HG02852 (cell line): ENCODE data around the gene MAP3K19.

Experiments
- ATAC-seq: cut with Tn5 transposase; IDR thresholded peaks from one replicate; pipeline ENCODE4 v1.9.1; 2021; ENCODE audit warnings: mild to moderate bottlenecking, moderate library complexity; ENCODE audit not compliant: unreplicated experiment

Gene MAP3K19

GRCh38 chr2:134934150-134934549 is 113.1 kb downstream of the MAP3K19 start:
- no peak for ATAC-seq

GRCh38 chr2:134933732-134934131 is 113.5 kb downstream of the MAP3K19 start:
- no peak for ATAC-seq

- no peak for ATAC-seq
Observed at GRCh38 chr2:134932864-134933526, 114.3 kb downstream of the MAP3K19 start.

- ATAC-seq, result no peak
Observed at GRCh38 chr2:134927195-134927594, 120.1 kb downstream of the MAP3K19 start.

- ATAC-seq, result no peak
Observed at GRCh38 chr2:134926231-134926931, 120.9 kb downstream of the MAP3K19 start.

- ATAC-seq, result no peak
Observed at GRCh38 chr2:134924912-134925311, 122.3 kb downstream of the MAP3K19 start.

GRCh38 chr2:134919341-134920210 is 127.7 kb downstream of the MAP3K19 start:
- no peak for ATAC-seq

GRCh38 chr2:134918526-134919340 is 128.5 kb downstream of the MAP3K19 start, which contains the start of gene CCNT2:
CCNT2 (plus strand) TSS chr2:134918822; CDS start chr2:134918855, 33 bp downstream.
- peak; percentile 81 for ATAC-seq

- ATAC-seq, result peak; percentile 74
Observed at GRCh38 chr2:134917888-134918525, 129.2 kb downstream of the MAP3K19 start.

GRCh38 chr2:134917360-134917865 is 129.8 kb downstream of the MAP3K19 start:
- ATAC-seq, result no peak
